K562 treated with DMSO at 1 percent for 12 hours (cell line): ENCODE measurements around the gene SMARCB1. TPM values are rescaled to one million over a fixed set of nuclear protein-coding genes. Genes with fewer than 3 reads are reported as not detected.

Experiments
- total RNA-seq: library from RNA; unstranded; fragments of 300-600 nt; gene quantifications from 2 replicates; pipeline ENCODE4 v1.2.3, GENCODE V29; 2022; ENCODE audit not compliant: insufficient read depth

The SMARCB1 gene
- total RNA-seq = 92.3 and 98.6 TPM in 2 replicates

DNA sequence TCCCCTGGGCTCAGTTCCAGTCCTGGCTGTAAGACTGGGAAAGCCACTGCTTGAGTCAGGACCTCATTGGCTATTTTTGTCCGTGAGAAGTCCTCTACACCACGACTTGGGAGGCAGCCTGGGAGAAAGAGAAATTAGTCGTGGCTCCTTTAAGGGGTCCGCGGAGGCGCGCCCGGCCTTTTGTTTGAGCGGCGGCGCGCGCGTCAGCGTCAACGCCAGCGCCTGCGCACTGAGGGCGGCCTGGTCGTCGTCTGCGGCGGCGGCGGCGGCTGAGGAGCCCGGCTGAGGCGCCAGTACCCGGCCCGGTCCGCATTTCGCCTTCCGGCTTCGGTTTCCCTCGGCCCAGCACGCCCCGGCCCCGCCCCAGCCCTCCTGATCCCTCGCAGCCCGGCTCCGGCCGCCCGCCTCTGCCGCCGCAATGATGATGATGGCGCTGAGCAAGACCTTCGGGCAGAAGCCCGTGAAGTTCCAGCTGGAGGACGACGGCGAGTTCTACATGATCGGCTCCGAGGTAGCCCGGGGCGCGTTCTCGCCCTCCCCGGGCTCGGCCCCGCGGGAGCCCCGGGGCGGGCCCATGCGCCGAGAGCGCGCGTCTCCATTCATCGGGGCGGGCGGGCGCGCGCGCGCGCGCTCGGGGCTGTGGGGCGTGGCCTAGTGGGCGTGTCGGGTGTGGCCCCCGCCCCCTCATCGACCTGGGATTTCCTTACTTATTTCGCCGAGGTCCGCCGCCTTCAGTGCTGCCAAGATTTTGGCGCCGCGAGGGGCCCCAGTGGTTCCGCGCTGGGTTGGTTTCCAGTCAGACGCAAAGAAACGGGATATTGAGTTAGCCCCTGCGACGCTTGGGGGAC is at the start of gene SMARCB1:
Gene SMARCB1 (plus strand): TSS at position 215 of the 848 bp plus-strand sequence. CDS start 204 bp downstream, at position 419.

DNA sequence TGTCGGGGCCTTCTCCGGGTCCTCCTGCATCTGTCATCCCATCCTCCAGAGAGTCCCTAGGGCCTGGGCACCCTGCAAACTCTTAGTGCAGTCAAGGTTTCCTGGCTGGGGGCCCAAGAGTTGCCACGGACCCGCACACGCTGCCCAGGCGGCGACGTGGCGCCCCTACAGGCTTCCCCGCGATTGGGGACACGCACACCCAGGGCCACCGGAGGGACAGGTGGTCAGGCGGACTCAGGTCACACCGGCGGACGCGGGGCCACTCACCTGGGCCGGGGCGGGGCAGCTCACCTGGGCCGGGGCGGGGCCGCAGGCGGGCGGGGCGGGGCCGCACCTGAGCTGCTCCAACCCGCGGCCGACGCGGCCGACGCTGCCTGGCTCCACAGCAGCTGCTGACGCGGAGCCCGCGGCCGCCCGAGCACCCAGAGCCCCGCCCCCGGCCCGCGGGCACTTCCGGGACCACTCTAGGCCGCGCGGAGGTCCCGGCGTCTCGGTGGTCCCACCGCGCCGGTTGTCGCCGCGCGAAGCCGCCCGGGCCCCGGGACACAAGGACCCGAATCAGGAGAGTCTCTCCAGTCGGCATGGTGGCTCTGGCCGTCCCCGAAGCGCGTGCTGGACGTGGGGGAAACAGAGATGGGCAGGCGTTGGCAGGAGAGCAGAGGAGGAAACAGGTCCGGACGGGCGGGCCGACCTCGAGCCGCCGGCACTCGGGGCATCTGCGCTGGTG is 35.9 kb upstream of the SMARCB1 start, which contains the start of gene ZNF70:
Gene ZNF70 (minus strand): TSS at position 399 of the 727 bp plus-strand sequence. CDS start 5,972 bp downstream, outside the sequence.

DNA sequence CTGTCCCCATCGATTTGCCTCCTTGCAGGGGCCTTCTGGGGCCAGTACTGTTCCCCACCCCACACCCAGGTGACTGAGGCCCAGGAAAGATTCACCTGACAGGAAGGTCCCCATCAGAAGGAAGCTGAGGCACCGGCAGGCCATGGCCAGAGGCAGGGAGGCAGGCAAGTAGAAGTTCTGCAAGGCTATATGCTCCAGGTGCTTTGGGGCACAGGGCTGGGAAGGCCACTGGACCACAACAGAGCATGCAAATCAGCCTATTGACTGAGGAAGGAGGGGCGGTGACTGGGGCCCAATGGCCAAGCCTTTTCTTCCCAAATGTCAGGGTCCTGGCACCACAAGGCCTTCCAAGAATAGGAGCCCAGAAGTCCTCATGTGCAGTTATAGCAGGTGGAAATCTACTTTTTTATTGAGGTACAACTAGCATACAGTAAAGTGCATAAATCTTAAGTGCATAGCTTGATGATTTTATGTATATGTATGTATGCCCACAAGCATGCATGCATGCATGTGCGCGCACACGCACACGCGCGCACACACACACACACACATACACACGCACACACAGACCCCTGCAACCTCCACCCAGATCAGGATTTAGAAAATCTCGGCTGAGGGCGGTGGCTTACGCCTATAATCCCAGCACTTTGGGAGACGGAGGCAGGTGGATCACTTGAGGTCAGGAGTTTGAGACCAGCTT is 32.4 kb upstream of the SMARCB1 start, which contains the start of gene VPREB3:
Gene VPREB3 (minus strand): TSS at position 206 of the 700 bp plus-strand sequence. CDS start 62 bp downstream, at position 144.

DNA sequence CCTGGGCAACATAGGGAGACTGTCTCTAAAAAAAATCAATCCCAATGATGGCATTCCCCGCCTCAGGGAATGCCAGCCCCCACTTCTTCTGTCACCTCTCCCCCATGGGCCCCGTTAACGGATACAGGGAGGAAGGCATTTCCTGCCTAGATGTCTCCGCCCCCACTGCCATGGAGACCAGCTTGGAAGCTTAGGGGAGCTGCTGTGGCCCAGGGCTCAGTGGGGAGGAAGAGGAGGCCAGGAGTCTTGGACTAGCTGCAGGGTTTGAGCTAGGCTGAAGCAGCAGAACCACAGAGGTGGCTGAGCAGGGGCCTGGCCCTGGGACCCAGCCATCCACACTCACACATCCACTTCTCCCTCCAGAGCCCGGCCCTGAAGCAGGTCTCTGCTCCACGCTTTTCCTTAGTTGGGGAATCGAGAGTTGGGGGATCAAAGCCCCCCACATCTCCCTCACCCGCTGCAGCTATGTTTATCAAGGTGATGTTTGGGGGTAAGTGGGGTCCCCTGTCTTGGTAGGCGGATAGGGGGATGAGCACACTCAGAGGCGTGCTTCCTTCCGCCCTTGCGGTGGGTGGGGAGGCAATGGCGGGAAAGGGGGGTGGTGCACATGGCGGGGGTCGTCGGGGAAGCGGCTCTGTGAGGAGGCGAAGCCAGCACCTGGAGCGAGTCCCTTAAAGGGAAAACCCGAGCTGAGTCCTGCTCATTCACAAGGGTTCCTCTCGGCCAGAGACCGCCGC is 23.8 kb upstream of the SMARCB1 start, which contains the start of gene C22orf15:
Gene C22orf15 (plus strand): TSS at position 149 of the 737 bp plus-strand sequence. CDS start 317 bp downstream, at position 466.

DNA sequence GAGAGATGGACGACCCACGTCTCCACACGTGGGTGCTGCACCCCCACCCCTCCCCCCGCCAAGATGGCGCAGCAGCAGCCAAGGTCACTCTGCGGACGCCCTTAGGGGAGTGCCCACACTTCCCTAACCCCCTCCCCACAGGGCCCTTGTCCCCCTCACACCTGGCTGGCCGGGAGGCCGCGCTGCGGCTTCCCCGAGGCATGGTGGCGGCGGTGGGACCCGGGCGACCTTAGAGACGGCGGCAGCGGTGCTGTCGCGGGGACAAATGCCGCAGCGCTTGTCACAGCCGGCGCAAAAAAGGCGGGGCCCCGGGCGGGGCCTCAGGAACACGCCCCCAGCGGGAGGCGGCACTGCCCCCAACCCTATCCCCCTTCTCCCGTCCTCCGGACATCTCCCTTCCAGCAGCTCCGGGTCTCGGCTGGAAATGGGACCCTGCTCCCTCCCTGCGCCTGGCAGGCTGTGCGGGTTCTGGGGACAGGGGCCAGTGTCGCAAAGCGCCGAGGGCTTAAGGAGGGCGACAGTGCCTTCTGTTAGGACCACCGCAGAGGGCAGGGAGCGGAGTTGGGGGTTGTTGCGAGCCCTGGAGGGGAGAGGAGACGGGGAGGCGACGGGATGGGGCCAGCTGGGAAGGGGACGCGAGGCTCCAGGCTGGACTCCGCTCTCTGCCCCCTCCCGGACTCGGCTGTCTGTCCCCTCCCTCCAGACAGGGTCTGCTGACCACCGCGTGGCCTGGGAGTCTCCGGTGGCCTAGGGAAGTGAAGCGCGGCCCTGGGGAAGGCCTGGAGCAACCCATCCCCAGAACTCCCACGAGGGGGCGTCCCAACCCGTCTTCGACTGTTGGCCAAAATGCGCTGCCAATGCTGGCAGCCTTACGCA is 18.9 kb upstream of the SMARCB1 start, which contains the start of gene CHCHD10:
Gene CHCHD10 (minus strand): TSS at position 300 of the 876 bp plus-strand sequence. CDS start 98 bp downstream, at position 202.

DNA sequence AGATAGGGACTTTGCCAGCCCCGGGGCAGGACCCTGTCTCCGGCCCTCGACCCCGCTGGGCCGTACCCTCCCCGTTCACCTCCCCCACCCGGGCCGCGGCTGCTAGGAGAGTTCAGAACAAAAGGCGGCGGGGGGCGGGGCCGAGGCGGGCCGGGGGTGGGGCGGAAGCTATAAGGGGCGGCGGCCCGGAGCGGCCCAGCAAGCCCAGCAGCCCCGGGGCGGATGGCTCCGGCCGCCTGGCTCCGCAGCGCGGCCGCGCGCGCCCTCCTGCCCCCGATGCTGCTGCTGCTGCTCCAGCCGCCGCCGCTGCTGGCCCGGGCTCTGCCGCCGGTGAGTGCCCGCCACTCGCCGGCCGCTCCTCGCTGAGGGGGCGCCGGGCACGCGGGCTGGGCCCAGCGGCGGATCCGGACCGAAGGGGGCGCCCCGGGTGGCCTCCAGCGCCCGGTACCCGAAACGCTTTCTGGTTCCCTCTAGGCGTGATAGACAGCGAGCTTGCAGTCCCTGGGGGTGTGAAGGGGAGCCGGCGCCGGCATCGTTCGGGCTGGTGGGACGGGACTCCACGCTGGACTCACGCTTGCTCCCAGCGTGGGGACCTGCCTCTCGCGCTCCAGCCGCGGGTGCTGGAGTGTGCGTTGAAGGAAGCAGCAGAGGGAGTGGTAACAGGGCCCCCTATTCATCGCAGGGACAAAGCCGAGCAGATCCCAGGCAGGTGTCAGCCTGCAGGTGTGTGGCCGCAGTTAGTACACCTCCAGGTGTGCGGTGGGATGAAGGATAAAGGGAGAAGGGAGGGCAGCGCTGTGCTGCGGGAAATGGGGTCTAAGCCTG is 13.9 kb upstream of the SMARCB1 start, which contains the start of gene MMP11:
Gene MMP11 (plus strand): TSS at position 201 of the 825 bp plus-strand sequence. CDS start 22 bp downstream, at position 223.

GRCh38 chr22:23838681-23839468 is 52.1 kb downstream of the SMARCB1 start, which contains the start of gene DERL3:
TSS of gene DERL3 (minus strand) at chr22:23839006. CDS start at chr22:23838987, 19 bp downstream.

GRCh38 chr22:23857606-23858483 is 71.1 kb downstream of the SMARCB1 start, which contains the start of gene SLC2A11:
TSS of gene SLC2A11 (plus strand) at chr22:23857875. CDS start at chr22:23858000, 125 bp downstream.

Other genes with a start within 250 kb of the SMARCB1 start
- gene IGLL1, start 206.7 kb upstream of the SMARCB1 start, total RNA-seq = not detected in 2 replicates
- gene DRICH1, start 154.6 kb upstream of the SMARCB1 start, total RNA-seq = not detected in 2 replicates
- gene RGL4, start 96.0 kb upstream of the SMARCB1 start, total RNA-seq = not detected in 2 replicates
- 0.59 and 1.9 TPM in 2 replicates for gene ZNF70, start 35.9 kb upstream of the SMARCB1 start, total RNA-seq
- gene VPREB3, start 32.5 kb upstream of the SMARCB1 start, total RNA-seq = not detected in 2 replicates
- not detected in 2 replicates for gene C22orf15, start 24.0 kb upstream of the SMARCB1 start, total RNA-seq
- 110 and 118 TPM in 2 replicates for gene CHCHD10, start 19.0 kb upstream of the SMARCB1 start, total RNA-seq
- 0.96 and 2.1 TPM in 2 replicates for gene MMP11, start 14.1 kb upstream of the SMARCB1 start, total RNA-seq
- 2.2 and 4.6 TPM in 2 replicates for gene DERL3, start 52.0 kb downstream of the SMARCB1 start, total RNA-seq
- 2.6 and 4.8 TPM in 2 replicates for gene SLC2A11, start 70.9 kb downstream of the SMARCB1 start, total RNA-seq
- gene MIF, start 107.4 kb downstream of the SMARCB1 start, total RNA-seq = 256 and 335 TPM in 2 replicates
- gene GSTT2B, start 174.2 kb downstream of the SMARCB1 start, total RNA-seq = not detected in 2 replicates
- gene DDTL, start 179.9 kb downstream of the SMARCB1 start, total RNA-seq = 0.83 TPM in 1 of 2 replicates, not detected in the other
- 93.7 and 94.8 TPM in 2 replicates for gene DDT, start 187.5 kb downstream of the SMARCB1 start, total RNA-seq
- gene GSTT2, start 193.2 kb downstream of the SMARCB1 start, total RNA-seq = not detected in 2 replicates
- not detected in 2 replicates for gene GSTT4, start 218.5 kb downstream of the SMARCB1 start, total RNA-seq
- gene CABIN1, start 224.3 kb downstream of the SMARCB1 start, total RNA-seq = 24.8 and 47.4 TPM in 2 replicates